ENCODE measurements around the gene TMED9. TPM values are rescaled to one million over a fixed set of nuclear protein-coding genes. Genes with fewer than 3 reads are reported as not detected.

Gene TMED9
- total RNA-seq, 4 donors from 2014 or later, result 96.5 to 141 (median 119) TPM

DNA sequence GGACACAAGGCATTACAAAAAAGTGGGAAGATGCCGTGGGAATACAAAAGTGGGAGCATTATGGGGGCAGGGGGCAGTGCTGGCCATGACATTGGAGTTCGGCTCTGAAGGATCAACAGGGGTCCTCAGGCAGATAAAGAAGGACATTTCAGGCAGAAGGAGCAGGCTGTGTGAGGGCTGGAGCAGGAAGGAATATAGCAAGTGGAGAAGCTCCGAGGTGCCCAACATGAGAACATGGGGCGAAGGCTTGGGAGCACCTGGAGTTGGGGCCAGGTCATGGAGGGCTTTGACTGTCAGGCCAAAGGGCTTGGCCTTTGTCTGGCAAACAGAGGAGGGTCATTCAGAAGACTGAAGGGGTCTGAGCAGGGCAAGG, 10.4 kb downstream of the TMED9 start:
- 66% methylated on average over 4 of the region's 4 CpGs for WGBS, 2 donors
- Histone ChIP-seq H3K27me3 (no peaks in the 10 kb centered on the region), H3K27ac (peak overlapping the region; percentile 9 to 55 (median 28)), H3K9me3 (no peaks in the 10 kb centered on the region), H3K36me3 (peaks cover 0 to 29% (median 0%) of the 10 kb centered on the region in 3 donors), H3K4me3 (no peak overlapping the region), H3K4me1 (peaks cover 25 to 56% (median 32%) of the 10 kb centered on the region in 3 donors)
- no peak for DNase-seq
- TF ChIP-seq, protein P1, sequence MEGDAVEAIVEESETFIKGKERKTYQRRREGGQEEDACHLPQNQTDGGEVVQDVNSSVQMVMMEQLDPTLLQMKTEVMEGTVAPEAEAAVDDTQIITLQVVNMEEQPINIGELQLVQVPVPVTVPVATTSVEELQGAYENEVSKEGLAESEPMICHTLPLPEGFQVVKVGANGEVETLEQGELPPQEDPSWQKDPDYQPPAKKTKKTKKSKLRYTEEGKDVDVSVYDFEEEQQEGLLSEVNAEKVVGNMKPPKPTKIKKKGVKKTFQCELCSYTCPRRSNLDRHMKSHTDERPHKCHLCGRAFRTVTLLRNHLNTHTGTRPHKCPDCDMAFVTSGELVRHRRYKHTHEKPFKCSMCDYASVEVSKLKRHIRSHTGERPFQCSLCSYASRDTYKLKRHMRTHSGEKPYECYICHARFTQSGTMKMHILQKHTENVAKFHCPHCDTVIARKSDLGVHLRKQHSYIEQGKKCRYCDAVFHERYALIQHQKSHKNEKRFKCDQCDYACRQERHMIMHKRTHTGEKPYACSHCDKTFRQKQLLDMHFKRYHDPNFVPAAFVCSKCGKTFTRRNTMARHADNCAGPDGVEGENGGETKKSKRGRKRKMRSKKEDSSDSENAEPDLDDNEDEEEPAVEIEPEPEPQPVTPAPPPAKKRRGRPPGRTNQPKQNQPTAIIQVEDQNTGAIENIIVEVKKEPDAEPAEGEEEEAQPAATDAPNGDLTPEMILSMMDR (IDR thresholded peaks at IDR 0.05), result no peak
- no peak for TF ChIP-seq POLR2A (IDR thresholded peaks at IDR 0.05)
- intact Hi-C loops (cut with DNase I), result no loop called here

DNA sequence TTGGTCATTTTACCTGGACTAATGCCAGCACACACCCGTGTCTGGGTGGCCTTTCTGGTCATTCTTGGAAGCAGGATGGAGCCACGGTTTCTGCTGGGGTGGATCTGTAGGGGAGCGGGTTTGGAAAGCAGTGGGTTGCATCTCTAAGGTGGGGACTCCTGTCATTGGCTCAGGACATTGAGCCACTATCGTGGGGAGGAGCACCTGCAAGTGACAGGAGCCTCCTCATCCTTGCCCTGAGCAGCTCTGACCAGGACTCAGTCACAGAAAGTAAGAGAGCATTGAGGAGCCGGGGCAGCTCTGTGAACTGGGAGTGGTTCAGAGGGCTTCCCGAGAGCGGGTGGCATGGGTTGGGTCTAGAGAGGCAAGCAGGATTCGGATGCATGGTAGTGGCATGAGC, 11.6 kb downstream of the TMED9 start:
- Histone ChIP-seq H3K4me1 (peaks cover 27 to 58% (median 35%) of the 10 kb centered on the region in 3 donors), H3K27me3 (no peaks in the 10 kb centered on the region), H3K9me3 (no peaks in the 10 kb centered on the region), H3K27ac (no peak overlapping the region), H3K36me3 (peaks cover 0 to 35% (median 0%) of the 10 kb centered on the region in 3 donors), H3K4me3 (no peak overlapping the region)
- TF ChIP-seq, protein P1 (IDR thresholded peaks at IDR 0.05), result no peak
- TF ChIP-seq POLR2A (IDR thresholded peaks at IDR 0.05), result no peak
- no peak for DNase-seq
- WGBS, 2 donors, result 69% methylated on average over 4 of the region's 8 CpGs; no CpG with 5 or more reads in 1 of the 2 donors
- intact Hi-C loops (cut with DNase I), result no loop called here

DNA sequence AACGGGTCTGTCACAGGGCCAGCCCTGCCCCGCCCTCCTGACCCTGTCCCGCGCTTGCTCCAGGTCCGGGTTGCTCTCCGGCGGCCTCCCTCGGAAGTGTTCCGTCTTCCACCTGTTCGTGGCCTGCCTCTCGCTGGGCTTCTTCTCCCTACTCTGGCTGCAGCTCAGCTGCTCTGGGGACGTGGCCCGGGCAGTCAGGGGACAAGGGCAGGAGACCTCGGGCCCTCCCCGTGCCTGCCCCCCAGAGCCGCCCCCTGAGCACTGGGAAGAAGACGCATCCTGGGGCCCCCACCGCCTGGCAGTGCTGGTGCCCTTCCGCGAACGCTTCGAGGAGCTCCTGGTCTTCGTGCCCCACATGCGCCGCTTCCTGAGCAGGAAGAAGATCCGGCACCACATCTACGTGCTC, 12.1 kb downstream of the TMED9 start:
- TF ChIP-seq, protein P1 (IDR thresholded peaks at IDR 0.05), result no peak
- TF ChIP-seq POLR2A (IDR thresholded peaks at IDR 0.05), result no peak
- H3K27ac ChIP-seq, result no peak overlapping the region
- peaks cover 0 to 39% (median 0%) of the 10 kb centered on the region in 3 donors for H3K36me3 ChIP-seq
- H3K27me3 ChIP-seq, result no peaks in the 10 kb centered on the region
- WGBS, 2 donors, result 82 to 92% methylated on average over 5 to 7 of the region's 27 CpGs
- H3K4me3 ChIP-seq, result no peak overlapping the region
- intact Hi-C loops (cut with DNase I), result no loop called here
- DNase-seq, result no peak
- peaks cover 27 to 57% (median 35%) of the 10 kb centered on the region in 3 donors for H3K4me1 ChIP-seq
- no peaks in the 10 kb centered on the region for H3K9me3 ChIP-seq

DNA sequence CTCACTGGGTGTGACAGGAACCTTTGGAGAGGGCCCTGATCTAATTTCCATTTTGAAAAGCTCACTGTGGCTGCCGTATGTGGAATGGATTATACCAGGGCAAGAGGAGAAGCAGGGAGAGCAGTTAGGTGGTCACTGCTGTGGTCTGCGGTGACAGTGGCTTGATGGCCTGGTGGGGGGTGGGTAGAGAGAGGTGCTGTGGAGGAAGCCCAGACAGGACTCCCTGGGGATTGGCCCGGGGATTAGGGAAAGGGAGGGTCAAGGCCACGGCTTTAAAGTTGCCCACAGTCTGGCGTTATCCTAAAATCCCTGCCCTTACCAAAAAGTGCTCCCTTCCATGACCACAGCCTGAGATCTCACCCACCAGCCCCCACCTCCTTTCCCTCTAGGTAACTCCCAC, 12.7 kb downstream of the TMED9 start:
- no peaks in the 10 kb centered on the region for H3K9me3 ChIP-seq
- peaks cover 27 to 57% (median 35%) of the 10 kb centered on the region in 3 donors for H3K4me1 ChIP-seq
- DNase-seq, result no peak
- no peak overlapping the region for H3K4me3 ChIP-seq
- 83 to 85% methylated on average over 4 to 5 of the region's 5 CpGs for WGBS, 2 donors
- peaks cover 0 to 45% (median 0%) of the 10 kb centered on the region in 3 donors for H3K36me3 ChIP-seq
- TF ChIP-seq POLR2A (IDR thresholded peaks at IDR 0.05), result no peak
- TF ChIP-seq, protein P1 (IDR thresholded peaks at IDR 0.05), result no peak
- intact Hi-C loops (cut with DNase I), result no loop called here
- no peak overlapping the region for H3K27ac ChIP-seq
- no peaks in the 10 kb centered on the region for H3K27me3 ChIP-seq

DNA sequence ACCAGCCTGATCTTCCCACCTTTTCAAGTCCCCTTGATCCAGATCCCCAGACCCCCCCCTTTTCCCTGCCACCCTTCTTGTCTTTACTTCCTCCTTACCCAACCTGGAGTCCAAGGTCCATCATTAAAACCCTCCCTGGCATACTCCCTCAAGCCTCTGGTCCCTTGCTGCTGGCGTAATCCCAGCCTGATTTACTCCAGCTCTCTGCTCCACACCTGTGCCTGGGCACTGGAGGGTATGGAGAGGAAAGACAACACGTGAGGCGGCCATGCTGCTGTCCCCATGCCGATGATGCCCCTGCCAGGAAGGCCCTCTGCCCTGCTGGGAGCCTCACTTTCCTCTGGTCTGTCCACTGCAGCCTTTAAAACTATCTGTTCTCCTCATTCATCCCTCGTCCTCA, 13.1 kb downstream of the TMED9 start:
- 87 to 94% methylated on average over 3 to 5 of the region's 5 CpGs for WGBS, 2 donors
- Histone ChIP-seq H3K36me3 (peaks cover 0 to 46% (median 0%) of the 10 kb centered on the region in 3 donors), H3K4me1 (peaks cover 27 to 60% (median 35%) of the 10 kb centered on the region in 3 donors), H3K27me3 (no peaks in the 10 kb centered on the region), H3K27ac (no peak overlapping the region), H3K4me3 (no peak overlapping the region), H3K9me3 (no peaks in the 10 kb centered on the region)
- intact Hi-C loops (cut with DNase I), result no loop called here
- no peak for DNase-seq
- TF ChIP-seq, protein P1 (IDR thresholded peaks at IDR 0.05), result no peak
- no peak for TF ChIP-seq POLR2A (IDR thresholded peaks at IDR 0.05)
